DMS153 treated with DMSO at 0.1 percent for 48 hours (cell line): Measurements from ENCODE around the gene BLOC1S2.
"Not testable (repeated sequence)": the region's sequence is repeated elsewhere in the genome, so short reads cannot be mapped to it uniquely, and the experiment has no call there.

Experiments used
- DNase-seq: peaks from one replicate; lab custom pipeline; 2025; ENCODE audit not compliant: unreplicated experiment; lab: John Stamatoyannopoulos, UW

BLOC1S2 gene

DNA sequence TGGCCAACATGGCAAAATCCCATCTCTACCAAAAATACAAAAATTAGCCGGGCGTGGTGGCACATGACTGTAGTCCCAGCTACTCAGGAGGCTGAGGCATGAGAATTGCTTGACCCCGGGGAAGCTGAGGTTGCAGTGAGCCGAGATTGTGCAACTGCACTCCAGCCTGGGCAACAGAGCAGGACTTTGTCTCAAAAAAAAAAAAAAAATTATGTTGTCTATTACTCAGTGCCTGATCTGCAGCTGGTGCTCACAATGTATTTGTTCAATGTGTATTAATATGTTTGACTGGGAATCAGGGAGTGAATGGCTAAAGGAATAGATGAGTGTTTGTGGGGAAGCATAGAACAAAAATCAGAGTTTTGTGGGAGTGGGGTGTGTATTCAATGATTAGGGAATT is 5.8 kb upstream of the BLOC1S2 start:
- not testable (repeated sequence) for DNase-seq

DNA sequence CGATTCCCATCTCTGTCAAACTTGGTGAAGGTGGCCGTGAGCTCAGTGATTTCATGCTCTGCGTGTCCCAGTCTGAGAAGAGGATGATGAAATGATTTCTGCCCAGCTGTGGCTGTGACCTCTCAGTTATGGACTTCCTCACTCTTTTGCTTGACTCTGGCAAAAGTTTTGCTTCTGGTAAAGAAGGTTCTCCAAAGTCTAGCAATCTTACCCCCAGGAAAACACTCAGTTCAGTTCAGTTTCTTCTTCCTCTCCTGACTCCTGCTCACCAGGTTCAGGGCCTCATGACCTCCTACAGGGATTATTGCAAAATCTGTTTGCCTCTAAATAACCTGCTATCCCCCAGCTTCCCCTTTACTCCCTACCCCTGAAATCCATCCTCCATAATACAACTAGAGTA is 4.9 kb upstream of the BLOC1S2 start:
- no peak for DNase-seq

DNA sequence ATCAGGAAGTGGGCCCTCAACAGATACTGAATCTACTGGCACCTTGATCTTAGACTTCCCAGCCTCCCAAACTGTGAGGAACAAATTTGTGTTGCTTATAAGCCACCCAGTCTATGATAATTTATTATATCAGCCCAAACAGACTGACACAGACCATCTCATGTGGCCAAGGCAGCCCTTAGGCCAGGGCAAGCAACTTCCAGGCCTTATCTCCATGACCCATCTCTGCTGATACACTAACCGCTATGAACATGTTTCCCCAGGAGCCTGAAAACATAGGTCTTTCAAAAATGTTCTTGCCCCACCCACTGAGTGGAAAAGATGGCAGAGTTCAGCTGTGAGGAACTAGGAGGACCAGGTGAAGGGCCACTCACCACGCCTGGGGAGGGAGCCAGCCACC is 3.2 kb upstream of the BLOC1S2 start:
- no peak for DNase-seq

DNA sequence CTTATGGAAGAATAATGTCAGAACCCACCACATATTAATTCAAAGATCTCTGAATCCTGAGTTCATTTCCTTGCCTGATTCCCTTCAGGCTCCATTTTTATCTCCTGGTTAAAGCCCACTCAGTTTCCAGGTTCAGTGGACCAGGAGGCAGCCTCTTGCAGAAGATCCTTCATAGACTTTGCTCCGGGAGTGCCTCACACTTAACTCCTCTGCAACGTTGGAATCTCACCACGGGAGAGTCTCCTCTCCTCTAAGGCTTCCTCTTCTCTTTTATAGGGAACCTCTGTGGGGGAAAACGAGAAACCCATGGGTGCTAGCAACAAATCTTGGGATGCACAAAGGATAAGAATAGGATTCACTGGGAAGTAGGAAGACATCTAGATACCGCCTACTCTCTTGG is 1.7 kb upstream of the BLOC1S2 start:
- no peak for DNase-seq

DNA sequence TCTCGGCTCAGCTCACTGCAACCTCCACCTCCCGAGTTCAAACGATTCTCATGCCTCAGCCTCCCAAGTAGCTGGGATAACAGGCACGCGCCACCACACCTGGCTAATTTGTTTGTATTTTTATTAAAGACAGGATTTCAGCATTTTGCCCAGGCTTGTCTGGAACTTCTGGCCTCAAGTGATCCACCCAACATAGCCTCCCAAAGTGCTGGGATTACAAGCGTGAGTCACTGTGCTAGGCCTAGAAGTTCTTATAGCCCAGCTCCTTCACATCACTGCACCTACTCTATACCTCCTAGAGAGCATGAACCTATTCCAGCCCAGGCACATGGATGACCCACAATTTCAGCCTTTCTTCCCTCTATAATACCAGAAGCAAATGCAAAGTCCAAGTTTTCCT is 1.3 kb upstream of the BLOC1S2 start:
- DNase-seq = no peak

DNA sequence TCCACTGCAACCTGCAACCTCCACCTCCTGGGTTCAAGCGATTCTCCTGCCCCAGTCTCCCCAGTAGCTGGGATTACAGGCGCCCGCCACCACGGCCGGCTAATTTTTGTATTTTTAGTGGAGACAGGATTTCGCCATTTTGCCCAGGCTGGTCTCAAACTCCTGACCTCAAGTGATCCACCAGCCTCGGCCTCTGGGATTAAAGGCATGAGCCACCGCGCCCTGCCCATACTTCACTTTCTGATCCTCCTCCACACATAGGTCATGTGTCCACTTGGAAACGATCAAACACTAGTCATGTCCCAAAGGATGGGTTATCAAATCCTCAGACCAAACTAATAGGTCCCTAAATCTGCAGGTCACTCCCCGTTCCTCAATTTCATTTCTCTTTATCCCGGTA is 1.2 kb downstream of the BLOC1S2 start:
- DNase-seq = not testable (repeated sequence)

DNA sequence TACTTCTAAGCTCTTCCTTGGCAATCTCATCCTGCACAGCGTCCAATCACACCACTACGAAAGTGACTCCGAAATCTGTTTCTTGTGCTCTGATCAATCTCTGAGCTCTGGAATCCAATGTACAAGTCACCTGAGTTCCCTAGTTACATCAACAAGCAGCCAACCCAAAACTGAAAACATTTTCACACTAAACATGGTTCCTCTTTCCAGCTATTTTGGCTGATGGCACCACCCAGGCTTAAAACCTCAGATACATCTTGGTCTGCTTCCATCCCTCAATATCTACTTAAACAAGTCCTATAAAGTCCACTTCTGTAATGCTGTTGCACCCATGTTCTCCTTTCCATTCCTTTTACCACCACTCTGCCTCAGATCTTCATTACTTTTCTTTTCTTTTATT is 3.6 kb downstream of the BLOC1S2 start:
- DNase-seq = no peak

DNA sequence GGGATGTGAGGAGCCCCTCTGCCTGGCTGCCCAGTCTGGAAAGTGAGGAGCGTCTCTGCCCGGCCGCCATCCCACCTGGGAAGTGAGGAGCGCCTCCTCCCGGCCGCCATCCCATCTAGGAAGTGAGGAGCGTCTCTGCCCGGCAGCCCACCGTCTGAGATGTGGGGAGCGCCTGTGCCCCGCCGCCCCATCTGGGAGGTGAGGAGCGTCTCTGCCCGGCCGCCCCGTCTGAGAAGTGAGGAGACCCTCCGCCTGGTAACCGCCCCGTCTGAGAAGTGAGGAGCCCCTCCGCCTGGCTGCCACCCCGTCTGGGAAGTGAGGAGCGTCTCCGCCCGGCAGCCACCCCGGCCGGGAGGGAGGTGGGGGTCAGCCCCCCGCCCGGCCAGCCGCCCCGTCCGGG is 9.5 kb downstream of the BLOC1S2 start:
- not testable (repeated sequence) for DNase-seq

DNA sequence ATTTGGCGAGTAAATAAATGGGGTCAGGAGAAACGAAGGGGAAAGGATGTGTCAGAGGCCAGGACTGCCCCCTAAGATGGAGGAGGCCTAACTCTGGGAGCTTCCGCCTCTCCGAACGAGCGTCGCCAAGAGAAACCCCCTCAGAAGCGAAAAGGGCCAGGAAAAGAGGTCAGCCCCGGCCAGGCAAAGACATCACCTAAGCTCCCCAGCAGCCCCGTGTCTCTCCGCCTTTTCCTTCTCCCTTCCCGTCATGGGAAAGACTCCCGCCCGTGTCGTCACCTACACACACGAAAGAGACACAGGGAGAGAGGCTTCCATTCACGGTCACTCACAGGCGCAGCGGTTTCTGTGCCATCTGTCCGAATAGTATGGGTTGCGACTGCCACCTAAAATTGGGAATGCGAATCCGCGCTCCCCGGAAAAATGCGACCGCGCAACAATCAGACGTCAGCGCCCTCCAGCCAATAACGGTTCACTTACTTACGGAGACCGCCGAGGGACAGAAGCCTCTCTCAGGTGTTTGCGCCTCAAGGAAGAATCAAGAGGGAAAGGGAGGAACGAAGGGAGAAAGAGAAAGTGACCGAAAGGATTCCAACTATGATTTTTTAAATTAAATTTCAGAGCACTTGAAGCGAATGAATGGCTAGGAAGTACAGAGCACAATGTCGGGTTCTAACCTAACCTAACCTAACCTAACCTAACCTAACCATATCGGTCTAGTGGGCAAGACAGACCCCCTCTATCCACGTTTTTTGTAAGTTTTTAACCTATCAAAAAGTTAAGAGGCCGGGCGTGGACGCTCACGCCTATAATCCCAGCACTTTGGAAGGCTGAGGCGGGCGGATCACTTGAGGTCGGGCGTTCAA is 19.0 kb downstream of the BLOC1S2 start, which contains the start of gene CWF19L1:
Gene CWF19L1 (minus strand): TSS at position 400 of the 866 bp plus-strand sequence. CDS start 45 bp downstream, at position 355.
- DNase-seq = peak; percentile 85

DNA sequence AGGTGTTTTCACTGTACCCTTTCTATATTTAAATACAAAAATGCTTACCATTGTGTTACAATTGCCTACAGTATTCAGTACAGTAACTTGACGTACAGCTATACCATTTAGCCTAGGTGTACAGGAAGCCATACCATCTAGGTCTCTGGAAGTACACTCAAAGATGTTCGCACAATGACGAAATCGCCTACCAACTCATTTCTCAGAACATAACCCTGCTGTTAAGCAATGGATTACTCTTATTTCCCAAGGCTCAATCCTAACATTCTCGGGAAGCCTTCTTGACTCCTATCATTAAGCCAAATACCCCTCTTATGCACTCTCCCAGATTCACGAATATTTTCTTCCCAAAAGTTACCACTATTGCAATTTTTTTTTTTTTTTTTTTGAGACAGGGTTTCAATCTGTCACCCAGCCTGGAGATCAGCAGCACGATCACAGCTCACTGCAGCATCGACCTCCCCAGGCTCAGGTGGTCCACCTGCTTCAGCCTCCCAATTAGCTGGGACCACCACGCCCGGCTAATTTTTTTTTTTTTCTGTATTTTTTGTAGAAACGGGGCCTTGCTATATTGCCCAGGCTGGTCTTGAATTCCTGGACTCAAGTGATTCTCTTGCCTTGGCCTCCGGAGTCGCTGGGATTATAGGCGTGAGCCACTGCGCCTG is 20.5 kb downstream of the BLOC1S2 start:
- DNase-seq = no peak

DNA sequence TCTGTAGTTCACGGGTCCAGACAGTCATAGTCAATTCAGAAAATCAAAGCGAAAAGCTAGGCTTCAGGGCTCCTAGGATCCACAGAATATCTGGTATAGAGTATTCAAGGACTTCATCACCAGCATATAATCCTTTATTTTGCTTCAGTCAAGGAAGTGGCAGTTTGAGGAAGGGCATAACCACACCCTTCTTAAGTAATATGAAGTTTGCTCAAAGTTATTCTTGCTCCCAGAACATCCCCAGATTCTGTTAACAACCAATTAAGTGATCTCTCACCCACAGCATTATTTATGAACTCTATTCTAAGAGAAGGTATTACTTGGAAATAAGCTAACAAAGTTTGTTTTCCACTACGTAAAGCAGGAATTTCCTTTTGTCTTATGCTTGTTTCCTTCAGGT is 32.3 kb downstream of the BLOC1S2 start:
- no peak for DNase-seq

DNA sequence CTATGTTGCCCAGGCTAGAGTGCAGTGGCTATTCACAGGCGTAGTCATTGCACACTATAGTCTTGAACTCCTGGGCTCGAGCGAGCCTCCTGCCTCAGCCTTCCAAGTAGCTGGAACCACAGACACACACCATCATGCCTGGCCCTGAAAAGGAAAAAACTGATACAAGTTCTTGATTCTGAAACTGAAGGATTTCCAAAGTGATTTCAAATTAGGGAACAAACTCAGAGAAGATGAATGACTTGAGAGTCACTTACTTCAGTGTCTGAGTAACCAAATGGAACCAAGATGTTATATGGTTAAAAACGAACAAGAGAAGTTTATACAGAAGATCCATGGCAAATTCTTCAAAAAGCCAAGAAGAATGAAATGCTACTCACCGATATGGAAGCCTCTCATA is 33.4 kb downstream of the BLOC1S2 start:
- DNase-seq = no peak

DNA sequence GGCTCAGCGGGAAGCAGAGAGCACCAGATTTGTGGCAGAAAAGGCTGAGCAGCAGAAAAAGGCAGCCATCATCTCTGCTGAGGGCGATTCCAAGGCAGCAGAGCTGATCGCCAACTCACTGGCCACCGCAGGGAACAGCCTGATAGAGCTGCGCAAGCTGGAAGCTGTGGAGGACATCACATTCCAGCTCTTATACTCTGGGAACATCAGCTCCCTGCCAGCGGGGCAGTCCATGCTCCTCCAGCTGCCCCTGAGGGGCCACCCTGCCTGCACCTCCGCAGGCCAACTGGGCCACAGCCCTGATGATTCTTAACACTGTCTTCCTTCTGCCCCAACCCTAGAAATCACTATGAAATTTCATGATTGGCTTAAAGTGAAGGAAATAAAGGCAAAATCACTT is 37.7 kb downstream of the BLOC1S2 start:
- DNase-seq = no peak

DNA sequence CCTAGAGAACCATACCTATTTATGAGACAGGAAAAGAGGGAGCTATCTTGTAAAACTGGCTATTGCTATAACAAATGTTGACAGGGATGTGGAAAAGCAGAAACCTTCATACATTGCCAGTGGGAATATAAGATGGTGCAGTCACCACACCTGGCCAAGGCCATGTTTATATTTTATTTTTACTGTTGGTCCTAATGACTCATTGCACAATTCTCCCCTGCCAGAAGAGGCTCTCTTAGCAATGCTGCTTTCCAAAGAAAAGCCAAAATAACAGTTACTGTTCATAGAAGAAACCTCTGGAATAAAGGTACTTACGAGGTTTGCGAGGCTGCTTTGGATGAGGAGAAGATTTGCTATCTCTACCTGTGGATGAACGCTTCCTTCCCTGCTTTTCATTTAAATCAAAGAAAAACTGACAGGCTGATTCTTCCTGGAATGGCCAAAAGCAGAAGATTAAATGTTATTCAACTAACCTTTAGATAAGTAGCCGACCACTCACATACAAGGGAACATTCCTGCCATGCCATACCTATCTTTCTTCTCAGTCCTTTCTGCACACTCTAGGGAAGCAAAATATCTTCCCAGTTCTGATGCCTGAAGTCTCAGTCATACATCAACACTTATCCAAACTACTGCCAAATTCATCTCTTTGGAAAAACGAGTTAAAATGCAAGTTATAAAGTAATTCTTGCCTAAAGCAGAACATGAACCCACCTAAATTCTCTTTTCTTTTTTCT is 40.8 kb downstream of the BLOC1S2 start:
- no peak for DNase-seq

DNA sequence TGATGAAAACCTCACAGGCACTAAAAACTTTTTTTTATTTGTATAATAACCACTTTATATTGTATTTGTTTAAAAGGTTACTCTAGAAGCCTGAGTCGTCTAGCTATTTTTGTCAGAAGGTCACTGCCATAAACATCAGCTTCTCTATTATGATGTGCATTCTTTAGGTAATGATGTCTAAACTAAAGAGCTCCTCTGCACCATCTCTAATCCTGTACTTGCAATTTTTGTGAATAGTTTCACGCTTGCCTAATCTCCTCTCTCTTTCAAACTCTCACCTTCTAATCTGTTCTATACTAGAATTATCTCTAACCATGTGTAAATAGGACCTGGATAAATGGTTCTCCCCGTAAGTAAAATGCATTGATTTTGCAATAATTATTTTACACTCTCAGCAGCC is 46.6 kb downstream of the BLOC1S2 start:
- DNase-seq = no peak

DNA sequence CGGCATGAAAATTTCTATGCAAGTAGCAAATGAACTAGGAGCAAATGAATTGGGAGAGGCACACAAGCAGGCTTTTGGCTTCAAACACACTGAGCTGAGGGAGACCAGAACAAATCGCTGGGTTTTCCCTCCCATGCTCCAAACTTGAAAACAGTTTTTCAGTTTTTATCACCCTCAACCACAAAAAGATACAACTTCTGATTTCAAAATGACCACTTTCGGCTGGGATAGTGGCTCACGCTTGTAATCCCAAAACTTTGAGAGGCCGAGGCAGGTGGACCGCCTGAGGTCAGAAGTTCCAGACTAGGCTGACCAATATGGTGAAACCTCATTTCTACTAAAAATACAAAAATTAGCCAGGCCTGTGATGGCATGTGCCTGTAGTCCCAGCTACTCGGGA is 48.1 kb downstream of the BLOC1S2 start:
- DNase-seq = no peak

DNA sequence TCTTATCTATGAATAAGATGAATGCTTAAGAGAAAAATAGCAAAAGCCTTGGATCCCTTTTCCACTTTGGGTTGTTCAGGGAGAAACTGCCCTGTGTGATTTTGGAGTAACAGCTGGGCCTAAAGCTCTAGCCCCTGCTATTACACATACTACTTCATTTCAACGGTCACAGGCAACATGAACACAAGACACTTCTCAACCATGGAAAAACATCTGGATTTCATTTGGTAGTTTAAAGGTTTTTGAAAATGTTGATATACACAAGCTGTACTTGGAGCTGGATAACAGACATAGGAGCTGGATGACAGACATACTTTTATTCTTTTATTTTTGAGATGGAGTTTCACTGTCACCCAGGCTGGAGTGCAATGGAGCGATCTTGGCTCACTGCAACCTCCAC is 54.4 kb downstream of the BLOC1S2 start:
- no peak for DNase-seq

DNA sequence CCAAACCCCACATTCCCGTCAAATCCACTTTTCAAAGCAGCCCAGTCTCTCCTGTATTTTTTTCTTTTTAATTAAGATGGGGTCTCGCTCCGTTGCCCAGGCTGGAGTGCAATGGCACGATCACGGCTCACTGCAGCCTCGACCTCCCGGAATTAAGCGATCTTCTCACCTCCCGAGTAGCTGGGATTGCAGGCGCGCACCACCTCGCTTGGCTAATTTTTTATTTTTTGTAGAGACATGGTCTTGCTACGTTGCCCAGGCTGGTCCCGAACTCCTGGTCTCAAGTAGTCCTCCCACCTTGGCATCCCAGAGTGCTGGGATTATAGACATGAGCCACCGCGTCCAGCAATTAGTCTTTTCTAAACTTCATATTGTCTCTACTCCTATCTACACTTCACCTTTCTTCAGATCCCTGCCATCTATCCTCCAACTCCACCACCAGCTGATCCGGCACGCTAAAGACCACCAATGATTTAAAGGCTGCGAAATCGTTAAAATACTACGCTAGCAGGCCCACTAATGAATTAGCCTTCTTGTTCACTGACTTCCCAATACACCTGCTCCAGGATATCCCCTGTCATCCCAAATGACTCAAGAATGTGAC is 56.6 kb downstream of the BLOC1S2 start:
- no peak for DNase-seq

DNA sequence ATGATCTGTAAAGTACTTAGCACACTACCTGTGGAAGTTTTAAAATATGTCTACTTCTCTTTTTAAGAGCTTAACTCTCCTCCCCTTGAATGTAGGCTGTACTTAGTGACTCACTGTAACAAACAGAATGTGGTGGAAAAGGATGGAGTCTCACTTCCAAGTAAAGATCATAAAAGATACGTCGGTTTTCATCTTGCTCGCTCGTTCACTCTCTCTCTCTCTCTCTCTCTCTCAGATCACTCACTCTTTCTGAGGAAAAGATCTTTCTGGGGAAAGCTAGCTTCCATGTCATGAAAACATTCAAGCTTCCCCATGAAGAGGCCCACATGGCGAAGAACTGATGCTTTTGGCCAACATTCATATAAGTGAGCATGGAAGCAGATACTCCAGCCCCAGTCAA is 62.6 kb downstream of the BLOC1S2 start:
- no peak for DNase-seq
